Measurements from ENCODE around the gene SIN3B. TPM values are rescaled to one million over a fixed set of nuclear protein-coding genes. Genes with fewer than 3 reads are reported as not detected.

SIN3B gene
- total RNA-seq, 1 donor from 2014 or later: 38.5 TPM

DNA sequence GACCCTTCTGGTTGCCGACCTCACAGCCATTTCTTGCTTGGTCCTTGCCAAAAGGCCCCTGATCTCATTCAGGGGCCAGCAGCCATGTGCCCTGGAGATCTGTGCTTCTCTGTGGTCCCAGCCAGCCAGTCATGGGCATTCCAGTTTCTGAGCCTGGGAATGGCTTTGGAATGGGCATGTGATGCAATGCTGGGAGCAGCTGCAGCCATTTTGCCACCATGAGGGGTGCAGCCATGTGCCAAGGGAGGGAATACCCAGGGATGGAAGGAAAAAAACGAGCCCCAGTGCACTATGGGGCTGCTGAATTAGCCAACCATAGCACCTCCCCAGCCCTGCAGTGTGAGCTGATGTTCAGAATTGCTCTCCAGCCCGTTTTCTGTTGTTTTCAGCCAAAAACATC, 85.9 kb downstream of the SIN3B start:
- no peak for DNase-seq

DNA sequence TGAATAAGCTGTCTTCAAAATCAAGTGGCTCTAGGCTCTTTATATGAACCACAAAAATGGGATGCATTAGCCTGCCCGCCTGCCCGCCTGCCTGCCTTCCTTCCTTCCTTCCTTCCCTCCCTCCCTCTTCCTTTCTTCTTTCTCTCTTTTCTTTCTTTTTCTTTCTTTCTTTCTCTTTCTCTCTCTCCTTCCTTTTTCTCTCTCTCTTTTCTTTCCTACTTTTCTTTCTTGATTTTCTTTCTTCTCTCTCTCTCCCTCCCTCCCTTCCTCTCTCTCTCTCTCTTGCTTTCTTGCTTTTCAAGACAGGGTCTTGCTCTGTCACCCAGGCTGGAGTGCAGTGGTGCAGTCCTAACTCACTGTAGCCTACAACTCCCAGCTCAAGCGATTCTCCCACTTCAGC, 86.5 kb downstream of the SIN3B start:
- no peak for DNase-seq

DNA sequence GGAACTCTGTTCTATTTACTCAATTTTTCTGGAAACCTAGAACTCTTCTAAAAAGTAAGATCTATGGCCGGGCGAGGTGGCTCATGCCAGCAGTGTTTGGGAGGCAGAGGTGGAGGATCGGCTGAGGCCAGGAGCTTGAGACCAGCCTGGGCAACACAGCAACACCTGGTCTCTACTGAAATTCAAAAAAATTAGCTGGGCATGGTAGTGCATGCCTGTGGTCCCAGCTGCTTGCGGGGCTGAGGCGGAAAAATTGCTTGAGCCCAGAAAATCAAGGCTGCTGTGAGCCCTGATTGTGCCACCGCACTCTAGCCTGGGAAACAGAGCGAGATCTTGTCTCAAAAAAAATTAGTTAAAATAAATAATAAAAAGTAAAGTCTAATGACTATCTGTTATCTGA, 88.2 kb downstream of the SIN3B start:
- no peak for DNase-seq

DNA sequence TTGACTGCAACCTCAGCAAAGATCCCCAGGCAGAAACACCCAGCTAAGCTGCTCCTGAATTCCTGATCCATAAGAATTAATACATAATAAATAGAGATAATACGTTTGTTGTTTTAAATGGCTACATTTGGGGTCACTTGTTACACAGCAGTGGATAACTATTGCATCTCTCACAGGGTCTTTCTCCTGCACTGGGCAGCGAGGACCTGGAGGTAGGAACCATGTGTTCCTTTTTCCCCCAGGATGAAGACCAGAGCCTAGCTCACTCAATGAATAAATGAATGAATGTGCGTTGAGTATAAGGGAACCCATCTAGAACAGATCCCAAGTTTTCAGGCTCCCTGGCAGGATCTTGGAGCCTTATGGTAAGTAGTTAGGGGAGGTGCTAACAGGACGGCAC, 90.3 kb downstream of the SIN3B start:
- no peak for DNase-seq

DNA sequence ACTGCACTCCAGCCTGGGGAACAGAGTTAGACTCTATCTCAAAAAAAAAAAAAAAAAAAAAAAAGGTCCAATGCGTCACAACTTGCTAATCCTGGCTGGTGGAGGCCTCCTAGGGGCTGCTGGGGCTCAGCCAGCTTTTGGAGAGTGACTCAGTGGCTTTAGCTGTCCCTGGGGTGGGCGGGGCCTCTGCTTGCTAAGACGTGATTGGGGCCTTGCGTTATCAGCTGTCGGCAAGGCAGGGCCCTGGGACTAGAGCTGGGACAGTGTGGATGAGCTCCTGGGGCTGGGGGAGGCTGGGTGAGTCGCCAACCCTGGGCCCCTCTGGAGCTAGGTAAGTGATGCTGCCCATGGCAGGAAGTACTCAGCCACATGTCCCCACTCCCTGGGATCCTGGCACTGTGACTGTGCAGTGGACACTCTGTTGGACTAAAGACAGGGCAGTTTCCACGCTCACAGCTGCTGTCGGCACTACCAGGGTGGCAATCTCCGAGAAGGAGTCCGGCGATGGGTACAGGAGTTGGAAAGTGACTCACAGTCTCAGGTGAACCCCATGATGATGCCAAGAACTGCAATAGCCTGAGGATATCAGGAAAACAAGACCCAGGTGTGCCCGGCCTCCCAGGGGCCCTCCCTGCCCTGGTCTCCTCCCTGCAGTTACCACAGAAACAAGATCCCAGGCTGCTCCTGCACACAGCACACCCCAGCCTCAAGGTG, 91.8 kb downstream of the SIN3B start:
- no peak for DNase-seq

DNA sequence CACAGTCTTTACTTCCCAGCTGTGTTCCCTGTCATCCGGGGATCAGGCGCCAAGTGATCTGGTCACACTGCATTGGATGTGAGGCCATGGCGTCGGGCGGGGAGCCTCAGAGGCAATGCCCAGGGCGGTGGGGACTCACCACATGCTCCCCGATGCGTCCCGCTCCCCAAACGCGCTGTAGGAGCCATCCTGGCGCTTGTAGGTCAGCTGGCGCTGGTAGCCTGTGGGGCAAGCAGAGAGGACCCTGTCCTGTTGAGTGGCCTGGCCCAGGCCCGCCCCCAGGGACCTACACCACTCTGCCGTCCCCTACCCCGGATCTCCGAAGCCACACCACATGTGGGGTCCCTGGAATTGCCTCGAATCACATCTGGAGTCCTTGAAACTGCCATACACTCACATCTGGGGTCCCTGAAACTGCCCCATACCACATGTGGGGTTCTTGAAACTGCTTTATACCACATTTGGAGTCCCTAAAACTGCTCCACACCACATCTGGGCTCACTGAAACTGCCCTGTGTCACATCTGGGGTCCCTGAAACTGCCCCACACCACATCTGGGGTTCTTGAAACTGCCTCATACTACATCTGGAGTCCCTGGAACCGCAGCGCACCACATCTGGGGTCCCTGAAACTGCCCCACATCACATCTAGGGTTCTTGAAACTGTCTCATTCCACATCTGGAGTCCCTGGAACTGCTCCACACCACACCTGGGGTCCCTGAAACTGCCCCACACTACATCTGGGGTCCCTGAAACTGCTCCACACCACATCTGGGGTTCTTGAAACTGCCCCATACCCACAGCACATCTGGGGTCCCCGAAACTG, 92.8 kb downstream of the SIN3B start:
- no peak for DNase-seq

DNA sequence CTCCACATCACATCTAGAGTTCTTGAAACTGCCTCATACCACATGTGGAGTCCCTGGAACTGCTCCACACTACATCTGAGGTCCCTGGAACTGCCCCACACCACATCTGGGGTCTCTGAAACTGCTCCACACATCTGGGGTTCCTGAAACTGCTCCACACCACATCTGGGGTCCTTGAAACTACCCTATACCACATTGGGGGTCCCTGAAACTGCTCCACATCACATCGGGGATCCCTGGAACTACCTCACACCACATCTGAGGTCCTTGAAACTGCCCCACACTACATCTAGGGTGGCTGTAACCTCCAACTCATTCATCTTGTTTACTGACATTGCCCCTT, 93.4 kb downstream of the SIN3B start:
- DNase-seq: no peak

DNA sequence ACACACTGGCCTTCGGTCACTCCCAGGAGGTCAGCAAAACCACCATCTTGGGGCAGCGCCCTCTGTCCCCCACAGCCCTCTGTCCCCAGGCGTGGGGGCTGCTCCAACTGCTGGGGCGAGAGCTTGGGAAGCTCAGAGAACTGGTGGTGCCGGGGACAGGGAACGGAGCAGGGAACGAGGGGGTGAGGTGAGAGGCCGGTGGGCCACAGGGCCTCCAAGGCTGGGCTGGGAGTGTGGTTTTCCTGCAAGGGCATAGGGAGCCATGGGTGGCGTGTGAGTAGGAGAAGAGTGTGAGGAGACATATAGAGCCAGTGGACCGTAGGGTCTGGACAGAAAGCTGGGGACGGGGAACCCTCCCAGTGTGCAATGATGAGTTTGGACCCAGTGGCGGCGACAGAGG, 93.8 kb downstream of the SIN3B start:
- no peak for DNase-seq

DNA sequence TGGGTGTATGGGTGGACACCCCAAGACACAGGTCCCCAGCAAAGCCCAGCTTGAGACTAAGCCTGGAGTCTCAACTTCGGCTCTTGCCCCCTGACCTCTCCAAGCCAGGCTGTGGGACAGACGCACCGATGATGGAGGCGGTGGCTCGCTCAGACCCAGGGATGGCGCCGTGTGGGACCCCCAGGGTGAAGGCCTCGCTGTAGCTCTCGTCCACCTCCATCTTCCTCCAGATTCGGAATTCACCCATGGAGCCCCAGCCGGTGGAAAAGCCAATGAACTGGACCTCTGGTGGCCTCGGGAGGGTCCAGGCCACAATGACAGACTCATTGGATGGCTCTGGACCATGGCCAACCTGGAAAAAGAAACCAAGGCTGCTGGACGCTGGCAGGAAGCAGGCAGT, 98.7 kb downstream of the SIN3B start:
- no peak for DNase-seq

DNA sequence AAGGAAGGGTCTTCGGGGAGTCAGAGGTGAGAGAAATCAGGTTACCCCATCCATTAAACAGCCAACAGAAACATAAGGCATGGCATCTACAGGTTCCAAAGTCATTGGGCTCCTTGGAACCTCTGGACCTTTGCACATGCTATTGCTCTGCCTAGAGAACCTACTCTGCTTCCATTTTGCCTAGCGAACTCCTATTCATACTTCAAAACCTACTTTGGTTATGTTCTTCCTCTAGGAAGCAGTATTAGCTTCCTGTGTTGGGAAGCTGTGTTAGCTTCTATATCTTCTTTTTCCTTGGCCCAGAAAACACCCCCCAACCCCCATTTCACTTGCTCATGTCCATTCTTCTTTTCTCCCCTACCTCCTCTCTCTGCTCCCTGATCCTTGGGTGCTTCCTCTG, 99.2 kb downstream of the SIN3B start:
- no peak for DNase-seq

DNA sequence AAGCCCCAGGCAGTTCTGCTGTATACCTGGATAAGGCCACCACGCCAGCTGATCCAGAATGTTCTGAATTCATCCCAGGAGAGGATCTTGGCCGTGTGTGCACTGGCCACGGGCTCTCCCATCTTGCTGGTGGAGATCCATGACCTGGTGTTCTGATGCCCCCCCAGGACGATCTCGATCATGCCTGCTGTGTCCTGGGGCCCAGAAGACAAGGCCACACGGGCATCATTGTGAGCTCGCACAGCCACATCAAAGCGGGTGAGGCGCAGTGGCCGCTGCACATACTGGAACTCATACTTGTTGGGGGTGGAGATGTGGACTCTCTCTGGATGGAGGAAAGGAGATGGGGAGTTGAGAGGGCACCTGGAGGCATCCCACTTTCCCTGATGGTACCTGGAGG, 99.7 kb downstream of the SIN3B start:
- DNase-seq: no peak

Other genes starting within 250 kb of the SIN3B start
- 5.3 and 5.4 TPM in 2 replicates for gene MED26, start 201.2 kb upstream of the SIN3B start, total RNA-seq
- 58.0 and 108 TPM in 2 replicates for gene SMIM7, start 169.3 kb upstream of the SIN3B start, total RNA-seq
- 2.0 and 2.7 TPM in 2 replicates for gene TMEM38A, start 168.3 kb upstream of the SIN3B start, total RNA-seq
- gene NWD1, start 109.6 kb upstream of the SIN3B start, total RNA-seq: under 0.01 TPM in 1 of 2 replicates, not detected in the other
- 3.0 and 14.0 TPM in 2 replicates for gene F2RL3, start 59.6 kb downstream of the SIN3B start, total RNA-seq
- 2.0 and 3.7 TPM in 2 replicates for gene CPAMD8, start 197.4 kb downstream of the SIN3B start, total RNA-seq
- gene HAUS8, start 246.1 kb downstream of the SIN3B start, total RNA-seq: 4.1 and 4.6 TPM in 2 replicates
- gene MYO9B, start 246.4 kb downstream of the SIN3B start, total RNA-seq: 53.6 and 62.1 TPM in 2 replicates